ENCODE results near the gene HSPB3.

DNA sequence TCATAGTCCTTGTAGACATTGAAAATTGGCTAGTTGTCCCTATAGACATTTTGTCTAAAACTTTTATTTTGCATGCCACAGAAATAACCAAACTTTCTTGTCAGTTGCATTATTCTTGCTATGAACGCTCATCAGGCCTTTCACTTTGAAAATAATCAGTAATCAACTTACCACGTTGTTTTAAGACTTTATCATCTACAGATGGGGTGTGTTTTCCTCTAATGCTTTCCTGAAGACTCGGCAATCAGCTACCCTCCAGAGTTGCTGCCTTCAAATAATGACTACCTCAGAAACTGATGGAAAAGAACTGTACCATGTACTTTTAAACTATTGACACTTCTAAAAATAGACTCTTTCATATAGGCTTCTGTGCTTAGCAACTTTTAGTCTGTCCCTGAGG, 33.5 kb upstream of the HSPB3 start:
- TF ChIP-seq CTCF (conservative IDR thresholded peaks at IDR 0.05; ENCODE audit: low read depth, low read length) (no peak), POLR2A (IDR thresholded peaks at IDR 0.05; ENCODE audit: low read depth, low read length) (no peak), USF2 (IDR thresholded peaks at IDR 0.05; ENCODE audit: low read depth, low read length) (no peak), RCOR1 (IDR thresholded peaks at IDR 0.05; ENCODE audit: insufficient replicate concordance, low read length) (no peak), MAZ (IDR thresholded peaks at IDR 0.05; ENCODE audit: borderline replicate concordance, low read depth, low read length) (no peak), SMC3 (IDR thresholded peaks at IDR 0.05; ENCODE audit: low read depth, low read length) (no peak), RFX5 (IDR thresholded peaks at IDR 0.05; ENCODE audit: low read depth, low read length) (no peak), RAD21 (IDR thresholded peaks at IDR 0.05; ENCODE audit: low read length) (no peak), FOS (IDR thresholded peaks at IDR 0.05; ENCODE audit: low read depth, low read length) (no peak), CHD1 (IDR thresholded peaks at IDR 0.05; ENCODE audit: low read depth, low read length) (no peak), CEBPB (IDR thresholded peaks at IDR 0.05; ENCODE audit: low read depth, low read length) (no peak), BHLHE40 (IDR thresholded peaks at IDR 0.05; ENCODE audit: low read depth, low read length) (no peak), MAFK (IDR thresholded peaks at IDR 0.05; ENCODE audit: low read depth, low read length) (no peak)
- TF ChIP-seq, protein P1, sequence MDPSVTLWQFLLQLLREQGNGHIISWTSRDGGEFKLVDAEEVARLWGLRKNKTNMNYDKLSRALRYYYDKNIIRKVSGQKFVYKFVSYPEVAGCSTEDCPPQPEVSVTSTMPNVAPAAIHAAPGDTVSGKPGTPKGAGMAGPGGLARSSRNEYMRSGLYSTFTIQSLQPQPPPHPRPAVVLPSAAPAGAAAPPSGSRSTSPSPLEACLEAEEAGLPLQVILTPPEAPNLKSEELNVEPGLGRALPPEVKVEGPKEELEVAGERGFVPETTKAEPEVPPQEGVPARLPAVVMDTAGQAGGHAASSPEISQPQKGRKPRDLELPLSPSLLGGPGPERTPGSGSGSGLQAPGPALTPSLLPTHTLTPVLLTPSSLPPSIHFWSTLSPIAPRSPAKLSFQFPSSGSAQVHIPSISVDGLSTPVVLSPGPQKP (IDR thresholded peaks at IDR 0.05; ENCODE audit: borderline replicate concordance, low read depth, low read length) = no peak
